Hepatocyte (in vitro differentiated cells): ENCODE data around the gene VPS41. TPM values are rescaled to one million over a fixed set of nuclear protein-coding genes. Genes with fewer than 3 reads are reported as not detected.

Experiments used
- DNase-seq: peaks from one replicate; pipeline ENCODE4 v3.0.0-alpha.2; 2016; ENCODE audit warnings: low spot score
- H2AFZ ChIP-seq: fragments of 200-600 bp; sonication (generic); 2 replicates; pipeline ENCODE4 v1.6.0; 2016; ENCODE audit warnings: antibody characterized with exemption, mild to moderate bottlenecking
- H3K27ac ChIP-seq: fragments of 200-600 bp; sonication (generic); 2 replicates; pipeline ENCODE4 v1.5.1; 2016; ENCODE audit warnings: mild to moderate bottlenecking
- H3K27me3 ChIP-seq: fragments of 200-600 bp; sonication (generic); 2 replicates; pipeline ENCODE4 v1.6.1; 2016
- H3K36me3 ChIP-seq: fragments of 200-600 bp; sonication (generic); replicated peaks from 2 replicates; pipeline ENCODE4 v1.5.1; 2016; ENCODE audit warnings: low read depth; ENCODE audit not compliant: insufficient read depth
- H3K4me1 ChIP-seq: fragments of 200-600 bp; sonication (generic); 2 replicates; pipeline ENCODE4 v1.5.1; 2016; ENCODE audit warnings: mild to moderate bottlenecking, moderate library complexity; ENCODE audit not compliant: insufficient read depth
- H3K4me2 ChIP-seq: fragments of 200-600 bp; sonication (generic); 2 replicates; pipeline ENCODE4 v1.6.0; 2016
- H3K4me3 ChIP-seq: fragments of 200-600 bp; sonication (generic); 2 replicates; pipeline ENCODE4 v1.5.1; 2016; ENCODE audit warnings: mild to moderate bottlenecking
- H3K79me2 ChIP-seq: fragments of 200-600 bp; sonication (generic); 2 replicates; pipeline ENCODE4 v1.6.0; 2017; ENCODE audit warnings: mild to moderate bottlenecking
- H3K9me2 ChIP-seq: fragments of 200-600 bp; sonication (generic); replicated peaks from 2 replicates; pipeline ENCODE4 v1.6.0; 2017; ENCODE audit warnings: mild to moderate bottlenecking; ENCODE audit not compliant: insufficient read depth
- H3K9me3 ChIP-seq: fragments of 200-600 bp; sonication (generic); 2 replicates; pipeline ENCODE4 v1.5.1; 2016; ENCODE audit warnings: low read depth, mild to moderate bottlenecking
- H4K20me1 ChIP-seq: fragments of 200-600 bp; sonication (generic); 2 replicates; pipeline ENCODE4 v1.6.0; 2016; ENCODE audit warnings: mild to moderate bottlenecking; ENCODE audit not compliant: insufficient read depth, poor library complexity, severe bottlenecking
- CTCF ChIP-seq: fragments of 200-600 bp; sonication (generic); IDR thresholded peaks from 2 replicates; pipeline ENCODE4 v1.5.1; 2016; ENCODE audit warnings: antibody characterized with exemption, mild to moderate bottlenecking; ENCODE audit not compliant: poor library complexity
- EZH2 ChIP-seq: fragments of 200-600 bp; sonication (generic); IDR thresholded peaks from 2 replicates; pipeline ENCODE4 v1.6.1; 2016; ENCODE audit warnings: antibody characterized with exemption, mild to moderate bottlenecking, borderline replicate concordance
- EZH2phosphoT487 ChIP-seq: fragments of 200-600 bp; sonication (generic); IDR thresholded peaks from one replicate; pipeline ENCODE4 v1.6.1; 2018; ENCODE audit warnings: antibody characterized with exemption, mild to moderate bottlenecking, low read depth, moderate library complexity; ENCODE audit not compliant: unreplicated experiment, severe bottlenecking
- WGBS: methylation state at CpG from one replicate; pipeline ENCODE4 v1.1.6; 2016; ENCODE audit warnings: low lambda C conversion rate; ENCODE audit errors: missing lambda C conversion rate; 5-methylcytosine and 5-hydroxymethylcytosine counted together
- polyA plus RNA-seq: library from polyadenylated mRNA; unstranded; fragments of >200 nt; fragmentation: Nextera tagmentation; extraction: Ambion mirVana; gene quantifications from 2 replicates; pipeline ENCODE4 v1.2.1, GENCODE V29; 2016
- total RNA-seq: library from RNA; depleted of rRNA; stranded (reverse); fragments of >200 nt; gene quantifications from 2 replicates; pipeline ENCODE4 v1.2.3, GENCODE V29; 2014

Gene VPS41
- total and polyA plus RNA-seq, 2 experiments from 2014 or later: 40.1 to 70.9 TPM

- Histone ChIP-seq H2AFZ (no peak overlapping the region), H3K4me2 (no peak overlapping the region), H3K27ac (no peak overlapping the region), H3K9me3 (no peaks in the 10 kb centered on the region), H3K27me3 (no peaks in the 10 kb centered on the region), H3K36me3 (no peaks in the 10 kb centered on the region), H3K4me3 (no peak overlapping the region), H3K9me2 (no peaks in the 10 kb centered on the region), H3K79me2 (no peaks in the 10 kb centered on the region), H4K20me1 (no peaks in the 10 kb centered on the region), H3K4me1 (no peaks in the 10 kb centered on the region)
- TF ChIP-seq EZH2phosphoT487 (no peak), EZH2 (no peak), CTCF (no peak)
- WGBS: 92% methylated on average over 4 of the region's 4 CpGs
- DNase-seq: no peak
Measured at GRCh38 chr7:38716397-38716796, 192.6 kb downstream of the VPS41 start.

GRCh38 chr7:38709123-38709522, 199.9 kb downstream of the VPS41 start:
- no peak overlapping the region for H2AFZ ChIP-seq
- no peaks in the 10 kb centered on the region for H3K36me3 ChIP-seq
- no peaks in the 10 kb centered on the region for H3K9me3 ChIP-seq
- H3K4me3 ChIP-seq: no peak overlapping the region
- no peak for DNase-seq
- no peaks in the 10 kb centered on the region for H4K20me1 ChIP-seq
- H3K79me2 ChIP-seq: no peaks in the 10 kb centered on the region
- H3K27ac ChIP-seq: no peak overlapping the region
- TF ChIP-seq EZH2phosphoT487 (no peak), EZH2 (no peak), CTCF (no peak)
- H3K4me1 ChIP-seq: no peaks in the 10 kb centered on the region
- no peaks in the 10 kb centered on the region for H3K9me2 ChIP-seq
- whole genome bisulfite sequencing: 85% methylated on average over 4 of the region's 4 CpGs
- no peaks in the 10 kb centered on the region for H3K27me3 ChIP-seq
- H3K4me2 ChIP-seq: no peak overlapping the region

DNA sequence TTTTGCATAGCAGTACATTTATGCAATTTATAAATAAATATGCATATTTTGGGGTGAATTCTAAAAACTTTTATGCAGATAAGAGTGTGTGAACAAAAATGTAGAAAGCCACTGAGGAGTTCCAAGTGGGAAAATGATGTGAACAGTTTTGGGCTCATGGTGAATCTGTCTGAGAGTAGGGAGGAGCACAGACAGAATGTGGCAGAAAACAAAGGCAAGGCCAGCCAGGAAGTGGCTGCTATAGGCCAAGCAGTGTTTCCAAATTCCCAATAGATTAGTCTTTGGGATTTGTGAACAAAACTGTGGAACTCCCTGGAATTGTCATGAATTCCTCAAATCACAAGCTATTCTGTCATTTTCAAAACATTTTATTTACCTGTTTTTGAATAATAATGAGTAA, 204.2 kb downstream of the VPS41 start:
- Histone ChIP-seq H3K9me3 (no peaks in the 10 kb centered on the region), H2AFZ (no peak overlapping the region), H3K79me2 (no peaks in the 10 kb centered on the region), H3K4me3 (no peak overlapping the region), H3K4me1 (no peaks in the 10 kb centered on the region), H3K4me2 (no peak overlapping the region), H3K27me3 (no peaks in the 10 kb centered on the region), H4K20me1 (no peaks in the 10 kb centered on the region), H3K27ac (no peak overlapping the region), H3K9me2 (no peaks in the 10 kb centered on the region), H3K36me3 (no peaks in the 10 kb centered on the region)
- no peak for DNase-seq
- TF ChIP-seq EZH2: no peak
- no peak for TF ChIP-seq CTCF
- no peak for TF ChIP-seq EZH2phosphoT487

DNA sequence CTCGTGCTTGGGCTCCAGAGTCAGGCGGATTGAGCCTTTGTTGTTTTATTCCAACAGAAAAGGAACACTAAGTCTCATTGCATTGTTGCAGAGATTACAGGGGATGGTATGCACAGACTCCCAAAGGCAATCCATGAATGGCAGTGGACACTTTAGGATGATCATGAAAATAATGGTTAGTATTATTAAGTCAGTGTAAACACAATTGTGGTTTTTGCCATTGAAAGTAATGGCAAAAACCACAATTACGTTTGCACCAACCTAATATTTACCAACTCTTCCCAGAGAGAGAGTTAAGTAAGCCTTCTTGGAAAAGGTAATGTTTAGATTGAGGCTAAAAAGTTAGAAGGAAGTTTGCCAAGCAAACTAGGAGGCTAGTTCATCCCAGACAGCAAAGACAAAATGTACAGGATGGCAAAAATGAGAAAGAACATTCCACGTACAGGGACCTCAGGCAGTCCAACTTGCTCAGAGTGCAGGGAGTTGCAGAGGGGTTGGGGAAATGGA, 204.9 kb downstream of the VPS41 start:
- no peak for DNase-seq
- H3K27me3 ChIP-seq: no peaks in the 10 kb centered on the region
- no peaks in the 10 kb centered on the region for H3K4me1 ChIP-seq
- TF ChIP-seq EZH2phosphoT487 (no peak), CTCF (no peak), EZH2 (no peak)
- no peaks in the 10 kb centered on the region for H3K79me2 ChIP-seq
- H3K9me3 ChIP-seq: no peaks in the 10 kb centered on the region
- 39% methylated on average over 4 of the region's 4 CpGs for WGBS
- no peak overlapping the region for H2AFZ ChIP-seq
- no peak overlapping the region for H3K27ac ChIP-seq
- no peaks in the 10 kb centered on the region for H3K9me2 ChIP-seq
- H4K20me1 ChIP-seq: no peaks in the 10 kb centered on the region
- H3K36me3 ChIP-seq: no peaks in the 10 kb centered on the region
- no peak overlapping the region for H3K4me3 ChIP-seq
- no peak overlapping the region for H3K4me2 ChIP-seq
